OCI-LY7 (cell line): ENCODE results near the gene HDAC7.

ENCODE experiments used
- EZH2phosphoT487 ChIP-seq: fragments of 200-600 bp; sonication (generic); IDR thresholded peaks from 2 replicates; pipeline ENCODE4 v1.6.1; 2018; ENCODE audit warnings: low read depth, borderline replicate concordance, mild to moderate bottlenecking, mixed run types, antibody characterized with exemption, low read length, moderate library complexity, mixed read lengths
- TF ChIP-seq, protein P1 (sequence below): fragments of 200-600 bp; sonication (generic); conservative IDR thresholded peaks from 2 replicates; pipeline ENCODE4 v1.5.1; 2014; ENCODE audit warnings: mild to moderate bottlenecking, antibody characterized with exemption, low read length, moderate library complexity, mixed read lengths

DNA sequence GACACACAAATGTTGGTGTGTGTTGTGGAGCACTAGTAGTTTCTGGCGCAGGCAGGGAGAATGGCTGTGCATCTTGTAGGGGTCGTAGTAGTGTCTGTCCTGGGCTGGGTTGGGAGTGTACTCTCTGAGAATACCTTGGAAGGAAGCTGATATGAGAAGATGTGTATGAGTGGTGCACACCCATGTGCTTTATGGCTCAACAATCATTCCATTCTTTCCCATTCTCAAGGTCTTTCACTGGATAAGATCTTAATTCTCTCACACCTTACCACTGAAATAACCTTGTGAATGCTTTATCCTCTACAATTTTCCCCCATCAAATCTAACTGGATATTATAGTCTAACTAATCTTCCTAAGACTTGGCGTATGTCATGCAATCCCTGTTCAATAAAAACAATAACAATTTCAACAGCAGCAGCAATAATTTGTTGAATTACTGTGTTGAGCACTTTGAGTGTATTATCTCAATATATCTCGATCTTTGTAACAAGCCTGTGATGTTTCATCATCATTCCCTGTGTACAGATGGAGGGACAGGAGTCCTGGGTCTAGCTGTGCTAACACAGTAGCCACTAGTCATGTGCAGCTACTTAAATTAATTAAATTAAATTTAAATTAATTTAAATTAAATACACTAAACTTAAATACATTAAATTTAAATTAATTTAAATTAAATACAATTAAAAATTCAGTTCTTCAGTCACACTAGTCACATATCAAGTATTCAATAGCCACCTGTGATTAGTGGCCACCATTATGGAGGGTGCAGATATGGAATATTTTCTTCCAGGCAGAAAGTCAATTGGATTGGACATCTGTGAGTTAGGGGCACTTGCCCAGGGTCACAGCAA lies 50.2 kb downstream of the HDAC7 start:
- TF ChIP-seq, protein P1, sequence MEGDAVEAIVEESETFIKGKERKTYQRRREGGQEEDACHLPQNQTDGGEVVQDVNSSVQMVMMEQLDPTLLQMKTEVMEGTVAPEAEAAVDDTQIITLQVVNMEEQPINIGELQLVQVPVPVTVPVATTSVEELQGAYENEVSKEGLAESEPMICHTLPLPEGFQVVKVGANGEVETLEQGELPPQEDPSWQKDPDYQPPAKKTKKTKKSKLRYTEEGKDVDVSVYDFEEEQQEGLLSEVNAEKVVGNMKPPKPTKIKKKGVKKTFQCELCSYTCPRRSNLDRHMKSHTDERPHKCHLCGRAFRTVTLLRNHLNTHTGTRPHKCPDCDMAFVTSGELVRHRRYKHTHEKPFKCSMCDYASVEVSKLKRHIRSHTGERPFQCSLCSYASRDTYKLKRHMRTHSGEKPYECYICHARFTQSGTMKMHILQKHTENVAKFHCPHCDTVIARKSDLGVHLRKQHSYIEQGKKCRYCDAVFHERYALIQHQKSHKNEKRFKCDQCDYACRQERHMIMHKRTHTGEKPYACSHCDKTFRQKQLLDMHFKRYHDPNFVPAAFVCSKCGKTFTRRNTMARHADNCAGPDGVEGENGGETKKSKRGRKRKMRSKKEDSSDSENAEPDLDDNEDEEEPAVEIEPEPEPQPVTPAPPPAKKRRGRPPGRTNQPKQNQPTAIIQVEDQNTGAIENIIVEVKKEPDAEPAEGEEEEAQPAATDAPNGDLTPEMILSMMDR = no peak
- no peak for TF ChIP-seq EZH2phosphoT487
